ENCODE measurements around the gene TTLL13. TPM values are rescaled to one million over a fixed set of nuclear protein-coding genes. Genes with fewer than 3 reads are reported as not detected.

TTLL13 gene
- total RNA-seq, 1 donor from 2014 or later, result 0.47 TPM

DNA sequence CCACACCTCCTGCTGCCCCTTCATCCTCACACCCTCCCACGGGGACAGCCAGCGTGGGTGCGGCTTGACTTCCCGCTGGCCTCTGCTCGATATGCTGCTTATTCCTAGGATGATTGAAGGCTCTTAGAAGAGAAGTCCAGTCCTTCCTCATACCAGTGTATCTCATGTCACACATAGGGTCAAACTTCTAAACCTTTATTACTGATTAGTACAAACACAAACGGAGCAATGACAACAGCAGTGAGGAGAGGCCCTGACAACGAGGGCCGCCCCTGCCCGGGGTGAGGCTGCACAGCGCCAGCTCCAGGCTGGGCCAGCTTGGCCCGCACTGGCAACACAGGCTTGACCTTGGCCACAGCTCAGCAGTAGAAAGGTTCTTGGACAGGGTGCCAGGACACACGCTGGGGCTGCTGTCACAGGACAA lies 19.3 kb upstream of the TTLL13 start:
- no peak for DNase-seq (ENCODE audit: low spot score in 2 of 2, unreplicated experiment in 2 of 2)
- H3K27me3 Mint-ChIP-seq (ENCODE audit: low read depth), result no peaks in the 10 kb centered on the region
- no peak overlapping the region for H3K4me3 Mint-ChIP-seq
- TF ChIP-seq, protein P1, sequence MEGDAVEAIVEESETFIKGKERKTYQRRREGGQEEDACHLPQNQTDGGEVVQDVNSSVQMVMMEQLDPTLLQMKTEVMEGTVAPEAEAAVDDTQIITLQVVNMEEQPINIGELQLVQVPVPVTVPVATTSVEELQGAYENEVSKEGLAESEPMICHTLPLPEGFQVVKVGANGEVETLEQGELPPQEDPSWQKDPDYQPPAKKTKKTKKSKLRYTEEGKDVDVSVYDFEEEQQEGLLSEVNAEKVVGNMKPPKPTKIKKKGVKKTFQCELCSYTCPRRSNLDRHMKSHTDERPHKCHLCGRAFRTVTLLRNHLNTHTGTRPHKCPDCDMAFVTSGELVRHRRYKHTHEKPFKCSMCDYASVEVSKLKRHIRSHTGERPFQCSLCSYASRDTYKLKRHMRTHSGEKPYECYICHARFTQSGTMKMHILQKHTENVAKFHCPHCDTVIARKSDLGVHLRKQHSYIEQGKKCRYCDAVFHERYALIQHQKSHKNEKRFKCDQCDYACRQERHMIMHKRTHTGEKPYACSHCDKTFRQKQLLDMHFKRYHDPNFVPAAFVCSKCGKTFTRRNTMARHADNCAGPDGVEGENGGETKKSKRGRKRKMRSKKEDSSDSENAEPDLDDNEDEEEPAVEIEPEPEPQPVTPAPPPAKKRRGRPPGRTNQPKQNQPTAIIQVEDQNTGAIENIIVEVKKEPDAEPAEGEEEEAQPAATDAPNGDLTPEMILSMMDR (IDR thresholded peaks at IDR 0.05; ENCODE audit: unreplicated experiment), result no peak
- H3K27ac Mint-ChIP-seq, result no peak overlapping the region
- H3K36me3 Mint-ChIP-seq, result peaks cover 14% of the 10 kb centered on the region
- peaks cover 11% of the 10 kb centered on the region for H3K4me1 Mint-ChIP-seq
- no peaks in the 10 kb centered on the region for H3K9me3 Mint-ChIP-seq

DNA sequence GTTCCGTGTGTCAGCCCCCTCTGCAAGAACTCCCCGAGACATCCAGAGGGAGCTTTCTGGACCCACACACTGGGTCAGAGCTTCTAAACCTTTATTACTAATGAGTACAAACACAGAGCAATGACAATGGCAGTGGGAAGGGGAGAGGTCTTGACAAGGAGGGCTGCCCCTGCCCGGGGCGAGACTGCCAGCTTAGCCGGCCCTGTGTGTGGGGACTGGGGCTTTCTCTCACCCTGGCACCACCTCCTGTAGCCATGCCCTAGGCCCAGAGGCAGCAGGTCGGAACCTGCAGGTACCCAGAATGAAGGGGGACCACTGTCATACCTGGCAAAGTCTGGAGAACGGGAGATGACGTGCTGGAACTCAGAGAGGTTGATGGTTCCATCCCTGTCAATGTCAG lies 18.7 kb upstream of the TTLL13 start:
- DNase-seq (ENCODE audit: low spot score in 2 of 2, unreplicated experiment in 2 of 2), result no peak
- no peak overlapping the region for H3K27ac Mint-ChIP-seq
- TF ChIP-seq, protein P1 (IDR thresholded peaks at IDR 0.05; ENCODE audit: unreplicated experiment), result no peak
- no peaks in the 10 kb centered on the region for H3K27me3 Mint-ChIP-seq (ENCODE audit: low read depth)
- H3K4me1 Mint-ChIP-seq, result peaks cover 12% of the 10 kb centered on the region
- no peak overlapping the region for H3K4me3 Mint-ChIP-seq
- H3K9me3 Mint-ChIP-seq, result no peaks in the 10 kb centered on the region
- peaks cover 14% of the 10 kb centered on the region for H3K36me3 Mint-ChIP-seq

DNA sequence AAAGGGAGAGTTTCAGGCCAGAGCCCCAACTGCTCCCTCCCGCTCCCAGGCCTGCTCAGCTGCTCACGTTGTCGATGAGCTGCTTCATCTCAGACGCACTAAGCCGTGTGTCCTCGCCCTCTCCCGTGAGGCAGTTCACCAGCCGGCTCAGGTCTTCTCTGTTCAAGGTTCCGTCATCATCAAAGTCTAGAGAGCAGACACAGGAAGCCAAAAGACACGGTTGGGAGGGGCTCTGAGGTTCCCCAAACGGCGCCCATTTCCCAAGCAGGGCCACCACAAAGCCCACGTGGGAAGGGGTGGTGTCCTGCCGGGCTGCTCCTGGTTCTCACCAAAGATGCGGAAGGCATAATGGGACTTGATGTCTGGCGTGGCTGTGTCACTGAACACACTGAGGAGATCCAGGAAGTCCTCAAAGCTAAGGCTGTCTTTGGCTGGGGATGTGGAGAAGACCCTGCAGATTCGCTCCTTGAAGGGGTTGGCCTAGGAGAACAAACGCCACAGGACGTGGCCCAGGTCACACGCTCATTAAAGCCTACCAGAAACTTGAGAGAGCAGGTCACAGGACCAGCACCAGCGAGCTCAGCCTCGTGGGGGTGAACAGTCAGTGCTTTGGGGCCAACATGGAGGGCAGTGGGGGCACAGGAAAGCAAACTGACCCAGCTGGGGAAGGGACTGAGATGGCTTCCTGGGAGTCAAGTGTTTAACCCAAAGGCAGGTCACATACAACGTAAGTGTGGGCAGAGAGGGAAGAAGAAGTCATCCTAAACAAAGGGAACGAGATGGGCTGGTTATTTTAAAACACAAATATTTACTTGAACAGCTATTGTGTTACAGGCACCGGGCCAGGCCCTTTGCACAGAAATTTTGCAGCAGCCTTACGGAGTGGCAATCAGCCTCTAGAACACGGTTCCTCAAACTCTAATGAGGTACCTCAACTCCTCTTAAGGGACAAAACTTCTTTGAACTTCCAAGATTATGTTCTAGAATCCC lies 18.0 kb upstream of the TTLL13 start:
- no peak for DNase-seq (ENCODE audit: low spot score in 2 of 2, unreplicated experiment in 2 of 2)
- no peak overlapping the region for H3K27ac Mint-ChIP-seq
- TF ChIP-seq, protein P1 (IDR thresholded peaks at IDR 0.05; ENCODE audit: unreplicated experiment), result no peak
- H3K9me3 Mint-ChIP-seq, result no peaks in the 10 kb centered on the region
- peaks cover 13% of the 10 kb centered on the region for H3K36me3 Mint-ChIP-seq
- H3K4me1 Mint-ChIP-seq, result peaks cover 12% of the 10 kb centered on the region
- H3K4me3 Mint-ChIP-seq, result peak overlapping the region; percentile 38
- no peaks in the 10 kb centered on the region for H3K27me3 Mint-ChIP-seq (ENCODE audit: low read depth)

DNA sequence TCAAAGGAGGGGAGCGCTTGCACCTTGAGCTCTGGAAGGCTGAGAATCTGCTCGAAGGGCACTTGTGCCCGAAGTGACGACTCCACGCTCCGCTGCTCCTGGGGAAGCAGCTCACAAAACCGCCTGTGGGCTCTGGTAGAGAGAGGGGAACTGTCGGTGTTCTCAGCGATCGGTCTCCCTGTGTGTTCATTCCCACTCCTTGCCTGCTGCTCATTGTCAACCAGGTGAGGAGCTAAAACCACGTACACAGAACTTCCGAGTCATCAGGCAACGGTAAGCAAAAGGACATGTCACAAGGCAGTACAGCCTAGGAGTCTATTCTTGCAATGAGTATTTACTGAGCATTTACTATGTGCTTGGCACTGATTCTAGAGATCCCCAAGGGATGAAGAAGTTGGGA lies 17.2 kb upstream of the TTLL13 start:
- Mint-ChIP-seq H3K36me3 (peaks cover 13% of the 10 kb centered on the region), H3K27ac (no peak overlapping the region), H3K4me3 (peak overlapping the region; percentile 75), H3K9me3 (no peaks in the 10 kb centered on the region), H3K27me3 (ENCODE audit: low read depth) (no peaks in the 10 kb centered on the region), H3K4me1 (peaks cover 12% of the 10 kb centered on the region)
- no peak for DNase-seq (ENCODE audit: low spot score in 2 of 2, unreplicated experiment in 2 of 2)
- TF ChIP-seq, protein P1 (IDR thresholded peaks at IDR 0.05; ENCODE audit: unreplicated experiment), result no peak

DNA sequence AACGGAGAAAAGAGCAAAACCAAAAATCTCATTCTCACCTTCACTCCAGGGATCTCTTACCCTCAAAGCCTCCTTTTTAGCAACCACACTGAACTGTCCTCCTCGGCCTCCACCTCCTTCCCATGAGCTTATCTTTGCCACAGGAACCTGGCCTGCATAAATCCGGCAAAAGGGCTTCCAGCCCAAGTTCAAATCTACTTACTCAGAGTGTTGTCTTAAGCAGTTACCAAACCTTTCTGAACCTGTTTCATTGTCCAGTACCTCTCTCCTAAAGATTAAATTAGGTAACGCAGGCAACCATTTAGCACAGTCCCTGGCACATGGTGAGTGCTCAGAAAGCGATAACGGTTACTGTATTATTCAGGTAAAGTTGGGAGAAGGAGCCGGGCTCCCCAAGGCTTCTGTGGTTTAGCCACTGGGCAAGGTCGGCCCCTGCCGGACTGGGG lies 16.4 kb upstream of the TTLL13 start:
- TF ChIP-seq, protein P1 (IDR thresholded peaks at IDR 0.05; ENCODE audit: unreplicated experiment), result no peak
- Mint-ChIP-seq H3K36me3 (peaks cover 13% of the 10 kb centered on the region), H3K27ac (no peak overlapping the region), H3K27me3 (ENCODE audit: low read depth) (no peaks in the 10 kb centered on the region), H3K4me1 (peaks cover 12% of the 10 kb centered on the region), H3K4me3 (peak overlapping the region; percentile 75), H3K9me3 (no peaks in the 10 kb centered on the region)
- no peak for DNase-seq (ENCODE audit: low spot score in 2 of 2, unreplicated experiment in 2 of 2)
